ENCODE measurements around the gene CDKN2C. TPM values are rescaled to one million over a fixed set of nuclear protein-coding genes. Genes with fewer than 3 reads are reported as not detected.
"Not testable (repeated sequence)": the region's sequence is repeated elsewhere in the genome, so short reads cannot be mapped to it uniquely, and the experiment has no call there.

CDKN2C gene
- total and polyA plus RNA-seq, 11 donors, result 11.2 to 18.8 (median 15.3) TPM

GRCh38 chr1:50993645-50994044 is 23.6 kb downstream of the CDKN2C start:
- Histone ChIP-seq H3K4me1 (no peaks in the 10 kb centered on the region), H3K4me3 (no peak overlapping the region), H3K36me3 (no peaks in the 10 kb centered on the region), H3K27me3 (no peaks in the 10 kb centered on the region), H3K27ac (no peak overlapping the region), H3K9me3 (no peaks in the 10 kb centered on the region)
- TF ChIP-seq POLR2A (IDR thresholded peaks at IDR 0.05) (no peak), CTCF (IDR thresholded peaks at IDR 0.05) (no peak)
- intact Hi-C loops (cut with DNase I), result no loop called here
- 89 to 97% (median 94%) methylated on average over 3 of the region's 3 CpGs for WGBS, 4 donors
- DNase-seq, result no peak
- no peak for ATAC-seq

DNA sequence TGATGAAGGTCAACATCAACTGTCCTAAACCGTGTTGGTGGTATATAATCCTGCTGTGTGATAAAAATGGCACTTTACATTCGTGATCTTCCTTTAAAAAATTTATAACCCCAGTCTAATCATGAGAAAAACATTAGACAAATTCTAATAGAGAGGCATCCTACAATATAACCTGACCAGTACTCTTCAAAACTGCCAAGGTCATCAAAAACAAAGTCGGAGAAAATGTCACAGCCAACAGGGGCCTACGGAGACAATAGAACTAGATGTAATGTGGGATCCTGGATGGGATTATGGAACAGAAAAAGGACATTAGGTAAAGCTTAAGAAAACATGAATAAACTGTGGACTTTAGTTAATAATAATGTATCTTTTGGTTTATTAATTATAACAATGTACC is 25.0 kb downstream of the CDKN2C start:
- Histone ChIP-seq H3K4me1 (no peaks in the 10 kb centered on the region), H3K4me3 (no peak overlapping the region), H3K27me3 (no peaks in the 10 kb centered on the region), H3K36me3 (no peaks in the 10 kb centered on the region), H3K9me3 (no peaks in the 10 kb centered on the region), H3K27ac (no peak overlapping the region)
- intact Hi-C loops (cut with DNase I), result no loop called here
- 79 to 86% (median 83%) methylated on average over 4 of the region's 4 CpGs for WGBS, 4 donors
- TF ChIP-seq CTCF (IDR thresholded peaks at IDR 0.05) (no peak), POLR2A (IDR thresholded peaks at IDR 0.05) (no peak)
- no peak for DNase-seq
- ATAC-seq, result no peak

DNA sequence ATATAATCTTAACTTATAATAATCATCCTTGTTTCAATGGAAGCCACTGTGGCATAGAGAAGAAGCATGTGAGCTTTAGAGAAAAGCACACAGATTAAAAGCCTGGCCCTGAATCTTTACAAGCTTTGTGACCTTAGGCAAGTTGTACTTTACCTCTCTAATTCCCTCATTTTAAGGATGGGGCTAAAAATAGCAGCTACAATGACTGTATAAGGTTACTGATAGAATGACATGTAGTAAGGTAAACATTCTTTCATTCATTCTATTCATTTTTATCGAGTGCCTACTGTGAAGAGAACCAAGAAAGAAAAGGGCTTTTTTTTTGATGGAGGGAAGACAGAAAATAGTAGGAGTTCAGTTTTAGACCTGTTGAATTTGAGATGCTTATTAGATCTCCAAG is 25.6 kb downstream of the CDKN2C start:
- H3K4me3 ChIP-seq, result no peak overlapping the region
- WGBS, 4 donors, result 68 to 85% (median 78%) methylated on average over 1 of the region's 1 CpG
- H3K4me1 ChIP-seq, result no peaks in the 10 kb centered on the region
- no peaks in the 10 kb centered on the region for H3K27me3 ChIP-seq
- no peaks in the 10 kb centered on the region for H3K36me3 ChIP-seq
- H3K27ac ChIP-seq, result no peak overlapping the region
- DNase-seq (no peak), ATAC-seq (no peak)
- intact Hi-C loops (cut with DNase I), result no loop called here
- H3K9me3 ChIP-seq, result no peaks in the 10 kb centered on the region
- TF ChIP-seq CTCF (IDR thresholded peaks at IDR 0.05) (no peak), POLR2A (IDR thresholded peaks at IDR 0.05) (no peak)

DNA sequence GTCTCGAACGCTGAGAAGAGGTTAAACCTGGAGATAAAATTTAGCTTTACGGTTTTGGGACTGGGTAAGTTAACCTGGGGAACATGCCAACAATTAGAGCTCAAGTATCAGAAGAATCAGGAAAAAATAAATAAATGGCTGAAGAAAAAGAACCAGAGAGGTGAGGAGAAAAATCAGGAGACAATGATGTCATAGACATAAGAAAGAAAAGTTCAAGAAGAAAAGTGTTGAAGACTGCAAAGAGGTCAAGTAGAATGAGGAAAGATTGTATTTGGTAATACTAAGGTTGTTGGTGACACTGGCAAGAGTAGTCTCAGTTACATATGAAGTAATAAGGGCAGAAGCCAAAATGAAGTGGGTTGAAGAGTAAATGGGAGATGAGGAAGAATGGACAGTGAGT is 26.0 kb downstream of the CDKN2C start:
- Histone ChIP-seq H3K4me3 (no peak overlapping the region), H3K9me3 (no peaks in the 10 kb centered on the region), H3K27me3 (no peaks in the 10 kb centered on the region), H3K27ac (no peak overlapping the region), H3K4me1 (no peaks in the 10 kb centered on the region), H3K36me3 (no peaks in the 10 kb centered on the region)
- WGBS, 4 donors, result 88 to 95% (median 89%) methylated on average over 3 of the region's 3 CpGs
- DNase-seq, result no peak
- TF ChIP-seq POLR2A (IDR thresholded peaks at IDR 0.05) (no peak), CTCF (IDR thresholded peaks at IDR 0.05) (no peak)
- ATAC-seq, result no peak
- intact Hi-C loops (cut with DNase I), result no loop called here

DNA sequence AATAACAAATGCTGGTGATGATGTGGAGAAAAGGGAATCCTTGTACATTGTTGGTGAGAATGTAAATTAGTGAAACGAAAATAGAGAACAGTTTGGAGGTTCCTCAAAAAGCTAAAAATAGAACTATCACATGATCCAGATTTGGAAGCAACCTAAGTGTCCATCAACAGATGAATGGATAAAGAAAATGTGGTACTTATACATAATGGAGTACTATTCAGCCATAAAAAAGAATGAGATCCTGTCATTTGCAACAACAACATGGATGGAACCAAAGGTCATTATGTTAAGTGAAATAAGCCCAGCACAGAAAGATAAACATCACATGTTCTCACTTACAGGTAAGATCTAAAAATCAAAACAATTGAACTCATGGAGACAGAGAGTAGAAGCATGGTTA is 29.3 kb downstream of the CDKN2C start:
- DNase-seq; H3K4me3 ChIP-seq; H3K27me3 ChIP-seq; H3K4me1 ChIP-seq; ATAC-seq; H3K9me3 ChIP-seq; H3K36me3 ChIP-seq; H3K27ac ChIP-seq; intact Hi-C loops (cut with DNase I): not testable (repeated sequence)
- WGBS, 4 donors, result 70 to 85% (median 78%) methylated on average over 1 of the region's 1 CpG

All from heart left ventricle (tissue), 16 donors.